ENCODE data around the gene RPL22. TPM values are rescaled to one million over a fixed set of nuclear protein-coding genes. Genes with fewer than 3 reads are reported as not detected.

Gene RPL22
- total RNA-seq, 4 donors from 2014 or later = 126 to 281 (median 227) TPM

- Histone ChIP-seq H3K27me3 (peaks cover 2% of the 10 kb centered on the region), H3K4me3 (no peak overlapping the region), H3K4me1 (peaks cover 0 to 26% (median 4%) of the 10 kb centered on the region in 3 donors), H3K27ac (peak overlapping the region in 3 of 4 donors; percentile 10 to 37 (median 11)), H3K36me3 (peaks cover 0 to 62% of the 10 kb centered on the region in 2 donors), H3K9me3 (no peaks in the 10 kb centered on the region)
- TF ChIP-seq, protein P1, sequence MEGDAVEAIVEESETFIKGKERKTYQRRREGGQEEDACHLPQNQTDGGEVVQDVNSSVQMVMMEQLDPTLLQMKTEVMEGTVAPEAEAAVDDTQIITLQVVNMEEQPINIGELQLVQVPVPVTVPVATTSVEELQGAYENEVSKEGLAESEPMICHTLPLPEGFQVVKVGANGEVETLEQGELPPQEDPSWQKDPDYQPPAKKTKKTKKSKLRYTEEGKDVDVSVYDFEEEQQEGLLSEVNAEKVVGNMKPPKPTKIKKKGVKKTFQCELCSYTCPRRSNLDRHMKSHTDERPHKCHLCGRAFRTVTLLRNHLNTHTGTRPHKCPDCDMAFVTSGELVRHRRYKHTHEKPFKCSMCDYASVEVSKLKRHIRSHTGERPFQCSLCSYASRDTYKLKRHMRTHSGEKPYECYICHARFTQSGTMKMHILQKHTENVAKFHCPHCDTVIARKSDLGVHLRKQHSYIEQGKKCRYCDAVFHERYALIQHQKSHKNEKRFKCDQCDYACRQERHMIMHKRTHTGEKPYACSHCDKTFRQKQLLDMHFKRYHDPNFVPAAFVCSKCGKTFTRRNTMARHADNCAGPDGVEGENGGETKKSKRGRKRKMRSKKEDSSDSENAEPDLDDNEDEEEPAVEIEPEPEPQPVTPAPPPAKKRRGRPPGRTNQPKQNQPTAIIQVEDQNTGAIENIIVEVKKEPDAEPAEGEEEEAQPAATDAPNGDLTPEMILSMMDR (IDR thresholded peaks at IDR 0.05) = peak in 2 of 4 experiments; percentile 18 to 48
- no peak for TF ChIP-seq POLR2A (IDR thresholded peaks at IDR 0.05)
- 66 to 71% methylated on average over 6 to 10 of the region's 10 CpGs for WGBS, 2 donors (ENCODE audit: low coverage in 1 of 2)
- ATAC-seq = no peak
Measured at GRCh38 chr1:6185635-6186382, 13.6 kb downstream of the RPL22 start.

- Histone ChIP-seq H3K4me3 (no peak overlapping the region), H3K36me3 (peaks cover 0 to 56% of the 10 kb centered on the region in 2 donors), H3K27ac (peak overlapping the region in 2 of 4 donors; percentile 11 to 37), H3K4me1 (peaks cover 0 to 32% (median 8%) of the 10 kb centered on the region in 3 donors), H3K27me3 (peaks cover 8% of the 10 kb centered on the region), H3K9me3 (no peaks in the 10 kb centered on the region)
- ATAC-seq = no peak
- 37 to 44% methylated on average over 3 of the region's 3 CpGs for WGBS, 2 donors (ENCODE audit: low coverage in 1 of 2)
- TF ChIP-seq EP300 (IDR thresholded peaks at IDR 0.05) (no peak), POLR2A (IDR thresholded peaks at IDR 0.05) (no peak)
- TF ChIP-seq, protein P1 (IDR thresholded peaks at IDR 0.05) = no peak
Measured at GRCh38 chr1:6185151-6185550, 14.2 kb downstream of the RPL22 start.

- no peak for ATAC-seq
- Histone ChIP-seq H3K9me3 (no peaks in the 10 kb centered on the region), H3K36me3 (peaks cover 0 to 46% of the 10 kb centered on the region in 2 donors), H3K4me1 (peaks cover 0 to 40% (median 8%) of the 10 kb centered on the region in 3 donors), H3K27ac (peak overlapping the region in 3 of 4 donors; percentile 9 to 37 (median 11)), H3K27me3 (peaks cover 15% of the 10 kb centered on the region), H3K4me3 (no peak overlapping the region)
- TF ChIP-seq EP300 (IDR thresholded peaks at IDR 0.05) (no peak), POLR2A (IDR thresholded peaks at IDR 0.05) (no peak), POLR2AphosphoS5 (IDR thresholded peaks at IDR 0.05) (no peak)
- TF ChIP-seq, protein P1 (IDR thresholded peaks at IDR 0.05) = no peak
- 79 to 90% methylated on average over 9 to 13 of the region's 13 CpGs for WGBS, 2 donors (ENCODE audit: low coverage in 1 of 2)
Measured at GRCh38 chr1:6184083-6184783, 15.2 kb downstream of the RPL22 start.

DNA sequence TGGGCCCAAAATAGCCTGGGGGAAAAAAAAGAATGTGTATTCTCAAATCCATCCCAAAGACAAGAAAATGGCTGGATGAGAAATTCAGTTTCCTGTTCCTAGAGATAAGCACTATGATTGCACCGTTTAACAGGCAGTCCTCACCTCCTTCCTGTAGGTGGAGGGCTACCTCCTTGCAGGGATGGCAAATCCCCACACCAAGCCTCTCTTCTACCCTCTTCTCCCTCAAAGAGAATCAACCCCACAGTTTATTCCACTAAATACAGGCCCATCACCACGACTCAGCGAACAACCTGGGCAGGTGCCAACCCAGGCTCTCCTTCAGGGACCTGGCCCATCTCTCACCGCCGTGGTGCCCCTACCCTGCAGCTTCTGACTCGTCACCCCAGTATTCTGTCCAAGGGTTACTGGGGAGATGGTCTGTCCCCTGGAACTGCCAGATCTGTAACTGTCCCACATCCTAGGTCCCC lies 15.8 kb downstream of the RPL22 start:
- H3K4me1 ChIP-seq = peaks cover 0 to 46% (median 15%) of the 10 kb centered on the region in 3 donors
- peaks cover 22% of the 10 kb centered on the region for H3K27me3 ChIP-seq
- TF ChIP-seq POLR2AphosphoS5 (IDR thresholded peaks at IDR 0.05) (no peak), POLR2A (IDR thresholded peaks at IDR 0.05) (no peak), EP300 (IDR thresholded peaks at IDR 0.05) (no peak)
- TF ChIP-seq, protein P1 (IDR thresholded peaks at IDR 0.05) = no peak
- no peaks in the 10 kb centered on the region for H3K9me3 ChIP-seq
- H3K36me3 ChIP-seq = peaks cover 0 to 40% of the 10 kb centered on the region in 2 donors
- WGBS, 2 donors (ENCODE audit: low coverage in 1 of 2) = 54 to 59% methylated on average over 6 of the region's 6 CpGs
- no peak overlapping the region for H3K4me3 ChIP-seq
- no peak for ATAC-seq
- H3K27ac ChIP-seq = no peak overlapping the region
